ENCODE measurements around the gene CIRBP. TPM values are rescaled to one million over a fixed set of nuclear protein-coding genes. Genes with fewer than 3 reads are reported as not detected.

CIRBP gene
- total and polyA plus RNA-seq, 7 donors: 129 to 1,004 (median 602) TPM

DNA sequence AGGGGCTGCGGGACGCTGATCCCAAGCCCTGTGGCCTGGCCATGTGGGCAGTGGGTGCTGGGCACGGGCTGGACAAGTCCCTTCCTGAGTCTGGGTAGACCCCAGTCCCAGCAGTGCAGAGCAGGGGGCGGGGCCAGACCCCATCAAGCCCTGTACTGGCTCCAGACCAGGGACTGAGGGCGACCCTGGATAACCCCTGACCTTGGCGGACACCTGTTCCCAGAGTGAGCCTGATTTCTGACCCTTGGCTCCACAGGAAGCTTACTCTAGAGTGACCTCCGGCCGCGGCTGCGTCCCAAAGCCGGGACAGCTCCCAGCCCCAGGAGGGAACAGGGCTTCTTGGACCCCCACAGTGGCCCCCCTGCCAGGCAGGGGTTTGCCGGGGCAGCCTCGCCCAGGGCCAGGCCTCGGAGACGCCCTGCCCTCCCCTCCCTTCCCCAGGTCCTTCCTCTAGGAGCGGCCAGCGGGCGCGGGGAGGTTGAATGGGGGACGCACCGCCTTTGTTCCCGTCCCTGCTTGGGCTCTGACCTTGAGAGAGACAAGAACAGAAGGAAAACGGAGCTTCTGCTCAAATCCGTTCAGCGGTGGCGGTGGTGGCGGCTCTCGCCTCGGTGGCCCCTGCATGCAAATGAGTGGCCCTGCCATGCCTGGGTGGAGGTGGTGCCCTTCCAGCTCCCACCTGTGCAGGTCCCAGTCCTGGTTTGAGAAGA lies 14.2 kb downstream of the CIRBP start:
- H3K4me1 ChIP-seq: peaks cover 0 to 10% (median 7%) of the 10 kb centered on the region in 4 donors
- DNase-seq: no peak
- no peak overlapping the region for H3K4me3 ChIP-seq
- H3K9me3 ChIP-seq: no peaks in the 10 kb centered on the region
- peak overlapping the region in 1 of 4 donors; percentile 35 for H3K27ac ChIP-seq
- peaks cover 45 to 54% (median 54%) of the 10 kb centered on the region in 3 donors for H3K27me3 ChIP-seq
- no peak for TF ChIP-seq EP300 (IDR thresholded peaks at IDR 0.05)
- TF ChIP-seq POLR2A (IDR thresholded peaks at IDR 0.05): no peak
- no peak for TF ChIP-seq CTCF (IDR thresholded peaks at IDR 0.05)
- TF ChIP-seq POLR2AphosphoS5 (IDR thresholded peaks at IDR 0.05): no peak
- 27 to 61% methylated on average over 29 of the region's 29 CpGs for WGBS, 2 donors
- intact Hi-C loops (cut with DNase I): no loop called here
- H3K36me3 ChIP-seq: peaks cover 0 to 11% (median 9%) of the 10 kb centered on the region in 4 donors

DNA sequence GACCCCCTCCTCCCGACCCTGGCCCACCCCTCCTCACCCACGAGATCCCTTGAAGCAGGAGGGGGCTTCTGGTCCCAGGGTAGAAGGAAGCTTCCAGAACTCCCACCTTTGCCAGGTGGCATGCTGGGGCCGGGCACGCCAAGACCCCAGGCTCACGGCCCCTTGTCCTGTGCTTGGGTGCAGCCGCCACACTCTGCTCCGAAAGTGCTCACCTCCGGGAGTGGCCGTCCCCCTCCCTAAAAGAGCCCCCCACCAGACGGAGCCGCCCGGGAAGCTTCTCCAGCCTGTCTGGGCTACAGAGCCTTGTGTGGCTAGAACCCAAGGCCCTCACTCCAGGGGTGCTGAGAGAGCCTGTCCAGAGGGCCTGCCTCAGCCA lies 14.8 kb downstream of the CIRBP start:
- TF ChIP-seq POLR2A (IDR thresholded peaks at IDR 0.05) (no peak), POLR2AphosphoS5 (IDR thresholded peaks at IDR 0.05) (no peak), CTCF (IDR thresholded peaks at IDR 0.05) (no peak), EP300 (IDR thresholded peaks at IDR 0.05) (no peak)
- H3K4me3 ChIP-seq: no peak overlapping the region
- DNase-seq: no peak
- H3K4me1 ChIP-seq: peaks cover 0 to 10% (median 7%) of the 10 kb centered on the region in 4 donors
- 39 to 70% methylated on average over 12 of the region's 12 CpGs for WGBS, 2 donors
- H3K9me3 ChIP-seq: no peaks in the 10 kb centered on the region
- H3K27me3 ChIP-seq: peaks cover 47 to 59% (median 56%) of the 10 kb centered on the region in 3 donors
- peak overlapping the region in 1 of 4 donors; percentile 35 for H3K27ac ChIP-seq
- intact Hi-C loops (cut with DNase I): no loop called here
- peaks cover 0 to 6% (median 5%) of the 10 kb centered on the region in 4 donors for H3K36me3 ChIP-seq

- H3K27ac ChIP-seq: peak overlapping the region in 1 of 4 donors; percentile 35
- no peak overlapping the region for H3K4me3 ChIP-seq
- WGBS, 2 donors: 13 to 59% methylated on average over 20 of the region's 20 CpGs
- H3K9me3 ChIP-seq: no peaks in the 10 kb centered on the region
- TF ChIP-seq EP300 (IDR thresholded peaks at IDR 0.05) (no peak), POLR2A (IDR thresholded peaks at IDR 0.05) (peak in 1 of 2 donors; percentile 42), POLR2AphosphoS5 (IDR thresholded peaks at IDR 0.05) (no peak), CTCF (IDR thresholded peaks at IDR 0.05) (no peak)
- peaks cover 0 to 1% (median under 1%) of the 10 kb centered on the region in 4 donors for H3K36me3 ChIP-seq
- intact Hi-C loops (cut with DNase I): no loop called here
- peaks cover 0 to 10% (median 7%) of the 10 kb centered on the region in 4 donors for H3K4me1 ChIP-seq
- DNase-seq: no peak
- peaks cover 49 to 64% (median 59%) of the 10 kb centered on the region in 3 donors for H3K27me3 ChIP-seq
Observed at GRCh38 chr19:1284293-1284978, 15.3 kb downstream of the CIRBP start.

DNA sequence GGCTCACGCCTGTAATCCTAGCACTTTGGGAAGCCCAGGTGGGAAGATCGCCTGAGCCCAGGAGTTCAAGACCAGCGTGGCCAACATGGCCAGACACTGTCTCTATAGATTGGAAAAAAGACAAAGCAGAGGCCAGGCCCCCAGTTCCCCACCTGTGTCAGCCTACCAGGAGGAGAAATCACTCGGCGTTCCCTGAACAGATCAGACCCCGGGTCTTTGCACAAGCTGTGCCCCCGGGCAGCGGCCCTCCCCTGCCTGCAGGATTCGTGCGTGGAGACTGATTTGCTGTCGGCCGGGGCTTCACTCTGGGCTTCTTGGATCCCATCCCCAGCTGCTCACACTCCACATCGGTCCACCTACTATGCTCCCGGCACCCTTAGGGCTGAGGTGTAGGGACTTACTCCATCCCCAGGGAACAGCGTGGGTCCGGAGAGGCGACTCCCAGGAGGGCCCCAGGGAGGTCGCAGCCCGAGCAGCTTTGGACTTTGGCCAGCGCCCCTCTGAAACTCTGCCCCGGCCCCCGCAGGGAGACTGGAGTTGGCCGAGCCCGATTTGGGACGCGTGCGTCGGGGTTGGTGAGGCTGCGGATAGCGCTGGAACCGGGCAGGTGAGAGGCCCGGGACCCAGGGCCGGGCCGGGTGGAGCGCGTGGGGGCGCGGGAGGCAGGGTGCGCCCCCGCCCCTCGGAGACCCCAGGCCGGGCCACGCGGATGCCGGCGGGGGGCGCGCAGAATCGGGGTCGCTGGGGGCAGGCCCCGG lies 16.0 kb downstream of the CIRBP start:
- TF ChIP-seq POLR2A (IDR thresholded peaks at IDR 0.05): no peak
- H3K4me1 ChIP-seq: peaks cover 0 to 10% (median 5%) of the 10 kb centered on the region in 4 donors
- intact Hi-C loops (cut with DNase I): no loop called here
- H3K9me3 ChIP-seq: no peaks in the 10 kb centered on the region
- no peak overlapping the region for H3K27ac ChIP-seq
- no peaks in the 10 kb centered on the region for H3K36me3 ChIP-seq
- H3K4me3 ChIP-seq: no peak overlapping the region
- WGBS, 2 donors: 17 to 21% methylated on average over 51 of the region's 51 CpGs
- peaks cover 50 to 72% (median 66%) of the 10 kb centered on the region in 3 donors for H3K27me3 ChIP-seq
- no peak for DNase-seq
